NCI-H2107 treated with DMSO at 0.1 percent for 48 hours (cell line): ENCODE measurements around the gene IFI27.
"Not testable (repeated sequence)": the region's sequence is repeated elsewhere in the genome, so short reads cannot be mapped to it uniquely, and the experiment has no call there.

ENCODE experiments used
- DNase-seq: peaks from one replicate; lab custom pipeline; 2025; ENCODE audit not compliant: unreplicated experiment; lab: John Stamatoyannopoulos, UW

IFI27 gene

GRCh38 chr14:94145902-94146527, 35.5 kb downstream of the IFI27 start:
- no peak for DNase-seq

DNA sequence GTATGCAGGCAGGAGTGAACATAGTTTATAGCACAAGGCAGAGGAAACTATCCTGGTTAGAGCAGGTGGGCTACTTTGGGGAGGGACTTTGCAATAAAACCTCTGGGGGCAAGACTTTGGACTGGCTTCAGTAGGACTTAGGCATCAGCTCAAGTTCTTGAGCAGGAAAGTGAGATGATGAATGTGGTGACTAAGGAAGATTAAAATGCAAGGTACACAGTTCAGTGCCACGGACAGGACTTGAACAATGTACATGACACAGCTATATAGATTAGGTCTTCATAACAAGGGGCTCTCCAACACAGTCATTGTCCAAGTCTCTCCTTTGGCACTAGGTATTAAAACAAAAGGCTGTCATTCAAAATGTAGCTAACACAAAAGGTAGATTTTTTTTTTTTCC, 42.1 kb downstream of the IFI27 start:
- DNase-seq, result no peak

DNA sequence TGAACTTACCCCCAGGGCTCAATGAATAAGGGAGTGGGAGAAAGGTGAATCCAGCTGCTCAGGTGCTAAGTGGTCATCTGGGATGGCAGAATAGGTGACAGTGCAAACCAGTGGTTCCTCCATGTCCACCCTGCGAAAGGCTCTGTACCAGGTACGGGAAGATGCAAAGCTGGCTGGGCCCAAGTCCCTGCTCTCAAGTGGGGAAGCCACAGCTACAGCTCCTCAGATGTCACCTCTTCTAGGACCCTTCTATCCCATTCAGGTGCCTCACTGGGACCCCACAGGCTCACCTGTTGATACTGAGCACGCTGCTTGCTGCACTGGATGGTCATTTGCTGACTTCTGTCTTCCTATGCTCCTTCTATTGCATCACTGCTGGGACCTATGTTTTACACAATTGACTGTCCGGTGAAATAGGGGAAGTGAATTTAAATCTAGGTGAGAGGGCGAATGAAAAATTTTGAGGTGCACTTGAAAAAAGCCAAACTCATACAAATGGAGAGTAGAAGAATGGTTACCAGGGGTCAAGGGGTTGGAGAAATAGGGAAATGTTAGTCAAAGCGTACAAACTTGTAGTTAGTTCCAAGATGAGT, 43.3 kb downstream of the IFI27 start:
- no peak for DNase-seq

- not testable (repeated sequence) for DNase-seq
These were observed 45.6 kb downstream of the IFI27 start for GRCh38 chr14:94156143-94156542.

DNA sequence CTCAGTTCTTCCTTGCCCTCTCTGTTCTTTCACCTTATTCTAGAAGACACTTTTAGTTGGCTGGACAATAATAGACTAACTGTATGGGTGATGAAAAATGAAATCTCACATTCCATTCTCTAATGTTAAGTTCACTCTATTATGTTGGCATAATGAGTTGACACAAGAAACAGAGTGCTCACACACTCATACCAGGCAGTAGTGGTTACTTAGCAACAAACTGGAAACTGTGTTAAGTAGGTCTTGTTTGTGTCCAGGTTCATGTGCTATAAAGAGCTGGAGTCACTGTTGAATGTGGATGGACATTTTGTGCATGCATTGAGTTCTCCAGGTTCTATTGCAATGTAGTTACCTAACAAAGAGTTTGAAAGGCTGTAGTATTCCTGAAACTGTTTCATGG, 46.7 kb downstream of the IFI27 start:
- DNase-seq, result no peak

DNA sequence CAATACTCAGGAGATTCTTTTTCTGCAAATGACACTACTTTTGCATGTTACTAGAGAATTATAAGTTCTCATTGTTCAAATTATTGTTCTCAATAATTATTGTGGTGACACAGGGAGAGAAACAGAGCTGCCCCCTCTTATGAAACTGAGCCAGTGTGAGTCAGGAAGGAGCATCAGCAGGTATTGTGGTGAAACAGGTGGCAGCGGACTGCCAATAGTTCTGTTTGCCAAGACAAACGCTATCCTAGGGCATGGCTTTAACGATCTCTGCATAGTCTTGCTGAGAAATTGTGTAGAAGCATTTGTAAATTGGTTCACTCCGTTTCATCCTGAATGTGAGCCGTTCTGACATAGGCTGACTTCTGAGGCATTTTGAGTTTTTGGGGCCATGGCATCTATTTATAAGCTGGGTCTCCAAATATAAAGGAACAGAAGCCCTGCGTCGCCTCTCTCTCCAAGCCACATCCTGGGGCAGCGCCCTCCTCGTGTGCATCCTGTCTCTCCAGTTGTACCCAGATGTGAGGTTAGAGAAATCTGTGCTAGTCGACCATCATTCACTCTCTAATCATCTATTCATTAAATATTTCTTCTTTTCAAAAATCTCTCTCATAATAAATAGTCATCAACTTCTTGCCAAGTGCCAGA, 47.8 kb downstream of the IFI27 start:
- no peak for DNase-seq

DNA sequence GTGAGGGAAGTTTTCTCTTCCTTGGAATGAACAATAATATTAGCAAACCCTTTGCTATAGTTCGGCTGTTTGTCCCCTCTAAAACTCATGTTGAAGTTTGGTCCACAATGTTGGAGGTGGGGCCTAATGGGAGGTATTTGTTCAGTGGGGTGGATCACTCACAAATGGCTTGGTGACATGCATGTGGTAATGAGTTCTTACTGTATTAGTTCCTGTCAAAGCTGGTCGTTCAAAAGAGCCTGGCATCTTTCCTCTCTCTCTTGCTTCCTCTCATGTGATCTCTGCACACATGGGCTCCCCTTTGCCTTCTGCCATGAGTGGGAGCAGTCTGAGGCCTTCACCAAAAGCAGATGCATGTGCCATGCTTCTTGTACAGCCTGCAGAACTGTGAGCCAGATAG, 50.5 kb downstream of the IFI27 start:
- no peak for DNase-seq

DNA sequence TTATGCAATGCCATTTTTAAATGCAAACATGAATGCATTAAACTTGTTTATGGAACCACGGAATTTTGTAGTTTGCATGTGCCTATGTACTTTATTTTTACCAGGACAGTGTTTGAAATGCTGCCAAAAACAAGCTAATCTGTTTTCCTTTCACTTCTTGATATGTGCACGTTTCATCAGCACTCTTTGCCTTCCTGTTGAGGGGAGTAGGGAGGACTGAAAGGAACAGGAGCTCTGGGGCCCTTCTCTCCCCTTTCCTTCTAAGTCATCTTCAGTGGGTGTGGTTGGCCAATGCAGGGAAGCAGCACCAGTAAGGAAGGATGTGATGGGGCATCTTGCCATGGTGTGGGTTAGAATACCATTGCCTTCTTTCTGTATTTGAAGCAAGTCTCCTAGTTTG, 51.4 kb downstream of the IFI27 start:
- DNase-seq, result no peak

- no peak for DNase-seq
These were observed 51.9 kb downstream of the IFI27 start for GRCh38 chr14:94162466-94162865.

DNA sequence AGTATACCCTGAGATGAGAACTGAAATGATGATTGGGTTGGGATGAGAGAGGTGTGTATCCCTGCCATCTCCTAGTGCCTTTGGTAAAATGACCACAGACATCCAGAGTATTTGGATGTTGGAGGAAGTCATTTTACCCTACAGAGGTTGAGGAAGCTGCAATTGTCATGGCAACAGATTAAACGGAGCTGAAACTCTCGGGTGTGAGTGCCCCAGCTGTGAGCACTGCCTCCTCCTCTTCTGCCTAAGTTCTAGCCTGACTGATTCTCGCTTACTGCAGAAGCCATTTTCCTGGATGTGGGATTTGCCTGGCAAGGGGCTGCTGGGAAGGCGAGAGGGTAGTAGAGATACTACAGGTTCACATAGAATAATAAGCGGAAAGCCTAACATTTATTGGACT, 53.3 kb downstream of the IFI27 start:
- no peak for DNase-seq

- DNase-seq, result no peak
These were observed 54.3 kb downstream of the IFI27 start for GRCh38 chr14:94164685-94165431.

- no peak for DNase-seq
These were observed 55.2 kb downstream of the IFI27 start for GRCh38 chr14:94165744-94166143.
